Activated gamma-delta T cell treated with Interleukin-2 at 50 U/mL for 16 hours (primary cell): ENCODE measurements around the gene CARF.
A peak's percentile ranks its signal among the peaks of the same experiment; 100 is the strongest.
"Not testable (repeated sequence)": the region's sequence is repeated elsewhere in the genome, so short reads cannot be mapped to it uniquely, and the experiment has no call there.

ENCODE experiments used
- DNase-seq: peaks from one replicate; pipeline ENCODE4 v3.0.0-alpha.2; 2020

The CARF gene

GRCh38 chr2:202911512-202912341 lies at the start of gene CARF, which contains the start of gene WDR12:
Gene CARF (plus strand): TSS chr2:202912275. CDS start chr2:202941903, 29,628 bp downstream.
Gene WDR12 (minus strand): TSS chr2:202911673. CDS start chr2:202911476, 197 bp downstream.
- peak; percentile 87 for DNase-seq

GRCh38 chr2:202870431-202871299 lies 41.4 kb upstream of the CARF start:
- DNase-seq: peak; percentile 59

GRCh38 chr2:202871300-202872141 lies 40.6 kb upstream of the CARF start, which contains the start of gene ICA1L:
Gene ICA1L (minus strand): TSS chr2:202871766. CDS start chr2:202829009, 42,757 bp downstream.
- DNase-seq: peak; percentile 24

GRCh38 chr2:202877699-202878098 lies 34.4 kb upstream of the CARF start:
- DNase-seq: no peak

- no peak for DNase-seq
Observed at GRCh38 chr2:202881570-202881969, 30.5 kb upstream of the CARF start.

- no peak for DNase-seq
Observed at GRCh38 chr2:202883987-202884675, 27.9 kb upstream of the CARF start.

- no peak for DNase-seq
Observed at GRCh38 chr2:202885190-202885589, 26.9 kb upstream of the CARF start.

GRCh38 chr2:202905507-202905906 lies 6.6 kb upstream of the CARF start:
- not testable (repeated sequence) for DNase-seq

GRCh38 chr2:202908186-202908585 lies 3.9 kb upstream of the CARF start:
- DNase-seq: no peak

GRCh38 chr2:202909394-202910192 lies 2.5 kb upstream of the CARF start:
- DNase-seq: no peak

GRCh38 chr2:202910250-202910649 lies 1.8 kb upstream of the CARF start:
- not testable (repeated sequence) for DNase-seq

GRCh38 chr2:202910698-202911097 lies 1.4 kb upstream of the CARF start:
- no peak for DNase-seq

- DNase-seq: no peak
Observed at GRCh38 chr2:202911203-202911511, 918 bp upstream of the CARF start.

- peak; percentile 5 for DNase-seq
Observed at GRCh38 chr2:202912342-202913201, 497 bp downstream of the CARF start.

GRCh38 chr2:202918860-202919259 lies 6.8 kb downstream of the CARF start:
- no peak for DNase-seq

GRCh38 chr2:202932425-202933138 lies 20.5 kb downstream of the CARF start:
- DNase-seq: no peak

- no peak for DNase-seq
Observed at GRCh38 chr2:202933139-202933510, 21.1 kb downstream of the CARF start.

- DNase-seq: no peak
Observed at GRCh38 chr2:202933958-202934357, 21.9 kb downstream of the CARF start.

GRCh38 chr2:202934456-202934855 lies 22.4 kb downstream of the CARF start:
- DNase-seq: no peak

- no peak for DNase-seq
Observed at GRCh38 chr2:202938960-202939359, 26.9 kb downstream of the CARF start.
